BE2C (cell line): Measurements from ENCODE around the gene AKR1A1.

Experiments
- DNase-seq: peaks from one replicate; pipeline ENCODE4 v3.0.0-alpha.2; 2020
- H3K27me3 ChIP-seq: fragments of 250-450 bp; sonication (Bioruptor Pico); 2 replicates; pipeline ENCODE4 v1.5.1; 2020; ENCODE audit warnings: mild to moderate bottlenecking
- H3K36me3 ChIP-seq: fragments of 250-450 bp; sonication (Bioruptor Pico); 2 replicates; pipeline ENCODE4 v1.5.1; 2020; ENCODE audit warnings: mild to moderate bottlenecking
- H3K4me1 ChIP-seq: fragments of 250-450 bp; sonication (Bioruptor Pico); 2 replicates; pipeline ENCODE4 v1.5.1; 2020
- H3K4me3 ChIP-seq: 2 replicates; pipeline ENCODE4 v1.5.1; 2011; ENCODE audit warnings: low read depth, low read length
- H3K9me3 ChIP-seq: fragments of 250-450 bp; sonication (Bioruptor Pico); 2 replicates; pipeline ENCODE4 v1.5.1; 2020
- CTCF ChIP-seq: IDR thresholded peaks from 2 replicates; pipeline ENCODE4 v1.5.1; 2012; ENCODE audit warnings: mild to moderate bottlenecking, low read depth, low read length

The AKR1A1 gene

GRCh38 chr1:45526135-45526644, 24.4 kb upstream of the AKR1A1 start:
- no peak for DNase-seq
- Histone ChIP-seq H3K9me3 (no peaks in the 10 kb centered on the region), H3K27me3 (no peaks in the 10 kb centered on the region), H3K4me1 (no peaks in the 10 kb centered on the region), H3K4me3 (no peak overlapping the region), H3K36me3 (no peaks in the 10 kb centered on the region)
- TF ChIP-seq CTCF: no peak

GRCh38 chr1:45530632-45531135, 19.9 kb upstream of the AKR1A1 start:
- no peak for DNase-seq
- H3K9me3 ChIP-seq: no peaks in the 10 kb centered on the region
- TF ChIP-seq CTCF: no peak
- H3K4me1 ChIP-seq: no peaks in the 10 kb centered on the region
- no peak overlapping the region for H3K4me3 ChIP-seq
- no peaks in the 10 kb centered on the region for H3K27me3 ChIP-seq
- no peaks in the 10 kb centered on the region for H3K36me3 ChIP-seq

DNA sequence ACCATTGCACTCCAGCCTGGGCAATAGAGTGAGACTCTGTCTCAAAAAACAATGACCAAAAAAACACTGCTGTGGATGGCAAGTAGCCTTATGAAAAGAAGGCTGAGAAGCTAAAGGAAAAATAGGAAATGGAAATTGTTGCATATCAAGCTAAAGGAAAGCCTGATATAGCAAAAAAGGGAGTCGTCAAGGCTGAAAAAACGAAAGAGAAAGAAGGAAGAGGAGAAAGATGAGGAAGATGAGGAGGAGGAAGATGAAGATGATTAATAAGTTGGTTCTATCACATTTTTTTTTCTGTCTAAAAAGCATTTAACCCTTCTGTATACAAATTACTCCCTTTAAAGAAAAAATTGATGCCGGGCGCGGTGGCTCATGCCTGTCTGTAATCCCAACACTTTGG, 18.8 kb upstream of the AKR1A1 start:
- Histone ChIP-seq H3K4me3 (no peak overlapping the region), H3K36me3 (no peaks in the 10 kb centered on the region), H3K9me3 (no peaks in the 10 kb centered on the region), H3K27me3 (no peaks in the 10 kb centered on the region), H3K4me1 (no peaks in the 10 kb centered on the region)
- DNase-seq: no peak
- no peak for TF ChIP-seq CTCF

DNA sequence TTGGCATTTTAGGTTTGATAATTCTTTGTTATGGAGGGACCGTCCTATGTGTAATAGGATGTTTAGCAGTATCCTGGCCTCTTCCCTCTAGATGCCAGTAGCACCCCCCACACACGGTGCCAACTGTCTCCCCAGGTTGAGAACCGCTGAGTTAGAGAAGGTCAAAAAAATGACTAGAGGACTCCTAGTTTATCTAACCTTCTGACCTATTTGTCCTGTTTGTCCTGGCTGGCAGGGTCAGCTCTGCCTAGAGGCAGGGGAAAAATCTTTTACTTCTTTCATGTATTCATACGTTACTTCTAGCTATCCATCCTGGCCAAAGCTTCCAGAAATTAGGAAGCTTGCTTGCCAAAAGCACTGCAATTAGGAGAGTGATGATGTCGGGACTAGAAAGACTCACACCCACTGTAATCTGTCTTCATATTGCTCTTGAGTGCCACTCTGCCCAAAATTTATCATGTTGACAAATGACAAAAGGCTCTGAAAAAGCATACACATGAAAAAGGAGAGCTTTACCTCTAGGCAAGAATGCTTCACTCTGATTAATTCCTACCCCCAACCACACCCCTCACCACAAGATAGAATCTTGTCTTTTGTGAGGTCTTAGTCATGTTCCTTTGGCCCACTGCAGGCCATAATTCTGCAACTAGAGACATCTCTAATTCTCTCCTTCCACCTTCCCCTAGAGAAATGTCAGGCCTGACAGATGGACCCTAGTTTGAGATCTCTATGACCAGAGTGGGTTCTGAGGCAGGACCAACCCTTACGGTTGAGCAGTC, 14.4 kb upstream of the AKR1A1 start:
- DNase-seq: no peak
- no peaks in the 10 kb centered on the region for H3K36me3 ChIP-seq
- TF ChIP-seq CTCF: no peak
- no peaks in the 10 kb centered on the region for H3K4me1 ChIP-seq
- no peak overlapping the region for H3K4me3 ChIP-seq
- H3K9me3 ChIP-seq: no peaks in the 10 kb centered on the region
- no peaks in the 10 kb centered on the region for H3K27me3 ChIP-seq

DNA sequence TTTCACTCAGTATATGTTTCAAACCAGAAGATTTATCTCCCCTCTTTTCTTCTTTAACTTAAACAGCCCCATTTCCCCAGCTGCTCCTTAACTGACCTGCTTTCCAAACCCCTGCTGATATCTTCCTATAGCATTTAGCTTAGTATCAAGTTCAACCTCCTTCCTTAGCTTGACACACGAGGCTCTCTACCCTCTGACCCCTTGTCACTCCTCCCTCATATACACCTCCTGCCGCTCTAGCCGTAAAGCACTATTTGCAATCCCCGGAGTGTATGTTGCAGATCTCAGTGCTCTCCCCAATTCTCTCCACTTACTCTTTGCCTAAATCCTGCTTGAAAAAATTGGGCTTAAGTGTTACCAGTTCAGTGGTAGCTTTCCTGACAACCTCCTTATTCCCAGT, 13.7 kb upstream of the AKR1A1 start:
- DNase-seq: no peak
- H3K9me3 ChIP-seq: no peaks in the 10 kb centered on the region
- H3K4me1 ChIP-seq: no peaks in the 10 kb centered on the region
- TF ChIP-seq CTCF: no peak
- no peaks in the 10 kb centered on the region for H3K27me3 ChIP-seq
- H3K4me3 ChIP-seq: no peak overlapping the region
- no peaks in the 10 kb centered on the region for H3K36me3 ChIP-seq

- no peaks in the 10 kb centered on the region for H3K27me3 ChIP-seq
- no peaks in the 10 kb centered on the region for H3K36me3 ChIP-seq
- no peak overlapping the region for H3K4me3 ChIP-seq
- no peak for TF ChIP-seq CTCF
- no peaks in the 10 kb centered on the region for H3K9me3 ChIP-seq
- no peak for DNase-seq
- H3K4me1 ChIP-seq: no peaks in the 10 kb centered on the region
Observed at GRCh38 chr1:45541193-45541592, 9.4 kb upstream of the AKR1A1 start.
